Esophagus muscularis mucosa (tissue), 4 donors: ENCODE results near the gene SLAIN1. TPM values are rescaled to one million over a fixed set of nuclear protein-coding genes. Genes with fewer than 3 reads are reported as not detected.
"Not testable (repeated sequence)": the region's sequence is repeated elsewhere in the genome, so short reads cannot be mapped to it uniquely, and the experiment has no call there.

Source experiments
- DNase-seq: peaks from one replicate; pipeline ENCODE4 v3.0.0-alpha.2; 2017; ENCODE audit errors: extremely low spot score
- H3K27ac ChIP-seq, 4 donors: fragments of 200-600 bp; sonication (generic); replicated peaks in 1 of 4; 1 replicate in 3 of 4; 2 replicates in 1 of 4; pipeline ENCODE4 v1.5.1; 2016 to 2019; ENCODE audit warnings: mild to moderate bottlenecking in 1 of 4
- H3K27me3 ChIP-seq, 4 donors: fragments of 200-600 bp; sonication (generic); one replicate each; pipeline versions ENCODE4 v1.5.1 to v1.6.0; 2016 to 2019
- H3K36me3 ChIP-seq, 4 donors: fragments of 200-600 bp; sonication (generic); one replicate each; pipeline ENCODE4 v1.5.1; 2016 to 2019
- H3K4me1 ChIP-seq, 4 donors: fragments of 200-600 bp; sonication (generic); one replicate each; pipeline ENCODE4 v1.5.1; 2016 to 2019
- H3K4me3 ChIP-seq, 4 donors: fragments of 200-600 bp; sonication (generic); 1 replicate in 2 of 4; 2 replicates in 2 of 4; pipeline ENCODE4 v1.5.1; 2016 to 2019; ENCODE audit warnings: mild to moderate bottlenecking in 4 of 4, moderate library complexity in 1 of 4
- H3K9me3 ChIP-seq, 4 donors: fragments of 200-600 bp; sonication (generic); 1 replicate in 3 of 4; 2 replicates in 1 of 4; pipeline ENCODE4 v1.5.1; 2016 to 2019
- EP300 ChIP-seq: sonication (generic); formaldehyde crosslinking; IDR thresholded peaks from one replicate; pipeline ENCODE4 v1.6.1; 2017; ENCODE audit warnings: antibody characterized with exemption
- POLR2A ChIP-seq: fragments of 450-650 bp; IDR thresholded peaks from one replicate; pipeline ENCODE4 v1.6.1; 2017; ENCODE audit warnings: antibody characterized with exemption, moderate library complexity, mild to moderate bottlenecking, low read depth
- POLR2AphosphoS5 ChIP-seq, 2 donors: sonication (generic); formaldehyde crosslinking; IDR thresholded peaks; one replicate each; pipeline ENCODE4 v1.6.1; 2017; ENCODE audit warnings: antibody characterized with exemption in 2 of 2
- WGBS: methylation state at CpG from one replicate; pipeline ENCODE4 v1.1.5; 2018; 5-methylcytosine and 5-hydroxymethylcytosine counted together
- intact Hi-C: fragments of 100-400 bp; cut with DNase I; formaldehyde crosslinking; loops from one replicate; pipeline ENCODE4 v1.15.1; 2023
- total RNA-seq, 4 donors: library from RNA; depleted of rRNA; stranded (reverse); fragments of >200 nt; gene quantifications; one replicate each; pipeline versions ENCODE4 v1.1.0 to v1.2.1, GENCODE V29; 2016
- TF ChIP-seq, protein P1 (sequence below), 3 experiments: fragments of 200-600 bp in 2 of 3; fragments of 450-650 bp in 1 of 3; sonication (generic) in 2 of 3; IDR thresholded peaks; one replicate each; pipeline ENCODE4 v1.5.1; 2017 to 2019; ENCODE audit warnings: antibody characterized with exemption in 3 of 3, mild to moderate bottlenecking in 2 of 3, moderate library complexity in 1 of 3

Gene SLAIN1
- total RNA-seq, result 10 to 100 TPM in 2 of 4 donors, 1 to 10 TPM in 2; 7.1 to 12.3 (median 9.7) TPM

DNA sequence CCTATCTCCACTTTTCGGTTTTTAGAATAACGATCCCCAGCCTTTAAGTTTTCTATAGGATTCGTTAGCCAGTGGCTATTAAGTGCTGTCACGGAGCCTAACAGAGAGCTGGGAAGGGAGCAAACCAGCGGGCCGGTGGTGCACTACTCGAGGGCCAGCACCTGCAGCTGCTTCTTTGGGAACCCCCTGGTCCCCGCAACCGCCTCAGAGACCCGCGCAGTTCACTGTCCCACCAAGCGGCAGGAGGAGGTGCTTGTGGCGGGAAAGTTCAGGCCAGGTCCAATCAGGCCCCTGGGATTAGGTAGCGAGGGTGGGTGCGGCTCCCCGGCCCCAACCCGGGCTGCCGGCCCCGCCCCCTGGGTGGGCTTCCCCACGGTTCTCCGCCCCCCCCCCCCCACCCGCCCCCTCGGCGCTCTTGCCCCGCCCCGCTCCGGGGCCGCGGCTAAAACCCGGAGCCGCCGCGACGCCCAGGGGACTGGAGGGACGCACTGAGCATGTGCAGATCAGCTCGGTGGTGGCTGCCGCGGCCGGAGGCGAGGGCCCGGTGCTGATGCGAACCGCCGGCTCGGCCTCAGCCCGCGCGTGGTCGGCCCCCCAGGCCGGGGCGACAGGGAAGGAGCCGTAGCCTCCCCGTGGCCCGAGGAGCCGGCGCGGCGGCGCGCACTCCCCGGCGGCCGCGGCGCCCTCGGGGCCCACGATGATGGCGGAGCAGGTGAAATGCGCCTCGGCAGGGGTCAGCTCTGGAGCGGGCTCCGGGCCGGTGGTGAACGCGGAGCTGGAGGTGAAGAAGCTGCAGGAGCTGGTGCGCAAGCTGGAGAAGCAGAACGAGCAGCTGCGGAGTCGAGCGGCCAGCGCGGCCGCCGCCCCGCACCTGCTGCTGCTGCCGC, at the start of gene SLAIN1:
Gene SLAIN1 (plus strand): TSS at position 471 of the 887 bp plus-strand sequence. CDS start 227 bp downstream, at position 698.
- H3K4me1 ChIP-seq, result peaks cover 15 to 40% (median 33%) of the 10 kb centered on the region in 4 donors
- H3K27me3 ChIP-seq, result peaks cover 0 to 10% (median 0%) of the 10 kb centered on the region in 4 donors
- peak within 1 kb of the TSS; percentile 70 to 85 (median 82) for H3K4me3 ChIP-seq
- no peak for DNase-seq
- no peaks in the 10 kb centered on the region for H3K9me3 ChIP-seq
- peak; percentile 41 to 68 for TF ChIP-seq POLR2AphosphoS5 (IDR thresholded peaks at IDR 0.05)
- TF ChIP-seq, protein P1, sequence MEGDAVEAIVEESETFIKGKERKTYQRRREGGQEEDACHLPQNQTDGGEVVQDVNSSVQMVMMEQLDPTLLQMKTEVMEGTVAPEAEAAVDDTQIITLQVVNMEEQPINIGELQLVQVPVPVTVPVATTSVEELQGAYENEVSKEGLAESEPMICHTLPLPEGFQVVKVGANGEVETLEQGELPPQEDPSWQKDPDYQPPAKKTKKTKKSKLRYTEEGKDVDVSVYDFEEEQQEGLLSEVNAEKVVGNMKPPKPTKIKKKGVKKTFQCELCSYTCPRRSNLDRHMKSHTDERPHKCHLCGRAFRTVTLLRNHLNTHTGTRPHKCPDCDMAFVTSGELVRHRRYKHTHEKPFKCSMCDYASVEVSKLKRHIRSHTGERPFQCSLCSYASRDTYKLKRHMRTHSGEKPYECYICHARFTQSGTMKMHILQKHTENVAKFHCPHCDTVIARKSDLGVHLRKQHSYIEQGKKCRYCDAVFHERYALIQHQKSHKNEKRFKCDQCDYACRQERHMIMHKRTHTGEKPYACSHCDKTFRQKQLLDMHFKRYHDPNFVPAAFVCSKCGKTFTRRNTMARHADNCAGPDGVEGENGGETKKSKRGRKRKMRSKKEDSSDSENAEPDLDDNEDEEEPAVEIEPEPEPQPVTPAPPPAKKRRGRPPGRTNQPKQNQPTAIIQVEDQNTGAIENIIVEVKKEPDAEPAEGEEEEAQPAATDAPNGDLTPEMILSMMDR (IDR thresholded peaks at IDR 0.05), result no peak
- intact Hi-C loops, result loop anchor here (10.0 kb wide), 1 partner anchor 373 kb away; the partner anchor contains the start of gene MYCBP2
- 0% methylated on average over 24 of the region's 86 CpGs for WGBS
- H3K36me3 ChIP-seq, result no peaks in the 10 kb centered on the region
- H3K27ac ChIP-seq, result peak within 1 kb of the TSS; percentile 56 to 75 (median 70)

DNA sequence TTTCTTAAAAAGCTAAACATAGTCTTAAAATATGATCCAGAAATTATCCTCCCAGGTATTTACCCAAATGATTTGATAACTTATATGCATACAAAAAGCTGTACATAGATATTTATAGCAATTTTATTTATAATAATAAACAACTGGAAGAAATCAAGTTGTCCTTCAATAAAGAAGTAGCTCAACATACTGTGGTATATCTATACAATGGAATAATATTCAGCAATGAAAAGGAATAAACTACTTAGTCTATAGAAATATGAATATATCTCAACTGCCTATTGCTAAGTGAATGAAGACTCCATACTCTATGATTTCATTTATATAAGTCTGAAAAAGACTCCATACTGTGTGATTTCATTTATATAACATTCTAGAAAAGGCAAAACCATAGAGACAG, 47.1 kb upstream of the SLAIN1 start:
- H3K4me3 ChIP-seq, result no peak overlapping the region
- DNase-seq, result no peak
- no peaks in the 10 kb centered on the region for H3K27me3 ChIP-seq
- TF ChIP-seq POLR2A (no peak), POLR2AphosphoS5 (IDR thresholded peaks at IDR 0.05) (no peak), EP300 (no peak)
- TF ChIP-seq, protein P1 (IDR thresholded peaks at IDR 0.05), result no peak
- no peaks in the 10 kb centered on the region for H3K4me1 ChIP-seq
- no peak overlapping the region for H3K27ac ChIP-seq
- peaks cover 0 to 9% (median 3%) of the 10 kb centered on the region in 4 donors for H3K9me3 ChIP-seq
- H3K36me3 ChIP-seq, result no peaks in the 10 kb centered on the region
- intact Hi-C loops, result no loop called here

DNA sequence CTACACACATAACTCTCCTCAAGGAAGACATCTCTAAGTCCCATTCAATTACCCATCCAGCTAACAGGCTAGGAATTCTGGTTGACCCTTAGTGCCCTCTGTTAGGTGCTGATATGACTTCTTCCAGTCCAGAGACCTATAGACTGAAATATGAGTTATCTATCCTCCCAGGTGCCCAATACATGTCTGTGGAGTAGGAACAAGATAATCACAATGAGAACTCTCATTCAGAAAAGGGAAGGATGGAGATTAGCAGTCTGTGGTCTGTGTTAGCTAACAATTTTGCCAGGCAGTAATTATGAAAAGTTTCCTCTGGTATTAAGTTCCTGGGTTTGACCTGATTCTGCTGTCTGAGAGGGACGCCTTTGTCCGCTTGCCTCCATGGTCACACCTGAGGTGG, 44.2 kb upstream of the SLAIN1 start:
- peaks cover 0 to 9% (median 3%) of the 10 kb centered on the region in 4 donors for H3K9me3 ChIP-seq
- no peak overlapping the region for H3K27ac ChIP-seq
- DNase-seq, result no peak
- no peaks in the 10 kb centered on the region for H3K36me3 ChIP-seq
- intact Hi-C loops, result no loop called here
- 76% methylated on average over 2 of the region's 2 CpGs for WGBS
- no peaks in the 10 kb centered on the region for H3K4me1 ChIP-seq
- no peaks in the 10 kb centered on the region for H3K27me3 ChIP-seq
- H3K4me3 ChIP-seq, result no peak overlapping the region
- no peak for TF ChIP-seq POLR2A
- no peak for TF ChIP-seq EP300

DNA sequence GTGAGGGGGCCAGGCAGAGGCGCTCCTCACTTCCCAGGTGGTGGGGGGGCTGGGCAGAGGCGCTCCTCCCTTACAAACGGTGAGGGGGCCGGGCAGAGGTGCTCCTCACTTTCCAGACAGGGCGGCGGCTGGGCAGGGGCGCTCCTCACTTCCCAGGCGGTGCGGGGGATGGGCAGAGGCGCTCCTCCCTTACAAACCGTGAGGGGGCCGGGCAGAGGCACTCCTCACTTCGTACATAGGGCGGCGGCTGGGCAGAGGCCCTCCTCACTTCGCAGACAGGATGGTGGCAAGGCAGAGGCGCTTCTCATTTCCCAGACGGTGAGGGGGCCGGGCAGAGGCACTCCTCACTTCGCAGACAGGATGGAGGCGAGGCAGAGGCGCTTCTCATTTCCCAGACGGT, 37.5 kb upstream of the SLAIN1 start:
- intact Hi-C loops, H3K4me1 ChIP-seq, H3K27me3 ChIP-seq, H3K4me3 ChIP-seq, DNase-seq, H3K9me3 ChIP-seq, H3K27ac ChIP-seq, H3K36me3 ChIP-seq: not testable (repeated sequence)
- WGBS, result 97% methylated on average over 21 of the region's 23 CpGs

DNA sequence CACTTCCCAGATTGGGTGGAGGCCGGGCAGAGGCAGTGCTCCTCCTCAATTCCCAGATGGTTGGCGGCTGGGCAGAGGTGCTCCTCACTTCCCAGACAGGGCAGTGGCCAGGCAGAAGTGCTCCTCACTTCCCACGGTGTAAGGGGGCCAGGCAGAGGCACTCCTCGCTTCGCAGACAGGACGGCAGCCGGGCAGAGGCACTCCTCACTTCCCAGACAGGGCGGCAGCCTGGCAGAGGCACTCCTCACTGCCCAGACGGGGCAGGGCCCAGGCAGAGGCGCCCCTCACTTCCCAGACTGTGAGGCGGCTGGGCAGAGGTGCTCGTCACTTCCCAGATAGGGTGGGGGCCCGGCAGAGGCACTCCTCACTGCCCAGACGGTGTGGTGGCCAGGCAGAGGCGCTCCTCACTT, 36.6 kb upstream of the SLAIN1 start:
- no peak for DNase-seq
- Histone ChIP-seq H3K4me3 (no peak overlapping the region), H3K4me1 (no peaks in the 10 kb centered on the region), H3K36me3 (no peaks in the 10 kb centered on the region), H3K9me3 (no peaks in the 10 kb centered on the region), H3K27me3 (no peaks in the 10 kb centered on the region), H3K27ac (no peak overlapping the region)
- intact Hi-C loops, result no loop called here
- TF ChIP-seq POLR2AphosphoS5 (IDR thresholded peaks at IDR 0.05) (no peak), EP300 (no peak), POLR2A (no peak)
- TF ChIP-seq, protein P1 (IDR thresholded peaks at IDR 0.05), result no peak
- WGBS, result 100% methylated on average over 1 of the region's 15 CpGs

DNA sequence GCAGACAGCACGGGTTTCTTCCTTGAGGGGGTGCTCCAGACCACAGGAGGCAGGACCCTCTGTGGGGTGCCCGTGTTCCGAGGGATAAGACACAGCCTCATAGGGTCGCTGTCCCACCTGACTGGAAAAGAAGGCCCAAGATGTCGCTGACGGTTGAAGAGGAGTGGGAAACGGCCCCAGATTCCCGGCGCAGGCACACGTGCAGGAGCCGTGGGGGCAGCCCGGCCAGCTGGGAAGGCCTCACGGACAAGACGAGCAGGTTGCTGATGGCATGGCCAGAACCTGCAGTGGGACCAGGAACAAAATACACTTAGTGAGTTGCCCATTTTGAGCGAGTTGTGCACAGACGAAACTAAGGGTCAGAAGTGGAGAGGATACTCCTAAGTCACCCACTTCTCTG, 35.2 kb upstream of the SLAIN1 start:
- H3K27me3 ChIP-seq, intact Hi-C loops, H3K36me3 ChIP-seq, H3K4me1 ChIP-seq, H3K27ac ChIP-seq, DNase-seq, H3K4me3 ChIP-seq, H3K9me3 ChIP-seq: not testable (repeated sequence)
- 97% methylated on average over 16 of the region's 16 CpGs for WGBS

DNA sequence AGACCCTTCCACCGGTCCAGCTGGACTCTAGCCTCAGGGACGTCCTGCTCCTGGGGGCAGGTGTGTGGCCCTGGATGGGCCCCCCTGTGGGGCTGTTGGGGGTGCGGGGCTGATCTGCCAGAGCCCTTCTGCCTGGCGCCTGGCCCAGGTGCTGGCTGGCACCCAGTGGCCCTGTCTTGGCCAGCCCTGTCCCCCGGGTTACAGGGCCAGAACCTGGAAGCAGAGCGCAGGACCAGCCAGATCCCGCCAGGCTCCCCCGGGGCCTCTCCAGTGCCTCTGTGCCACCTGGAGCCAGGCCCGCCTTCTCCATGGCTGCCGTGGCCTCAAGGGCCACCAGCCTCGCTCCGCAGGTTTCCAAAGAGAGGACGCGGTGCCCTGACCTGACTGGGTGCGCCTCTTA, 34.7 kb upstream of the SLAIN1 start:
- H3K27me3 ChIP-seq, H3K36me3 ChIP-seq, DNase-seq, H3K4me1 ChIP-seq, H3K27ac ChIP-seq, H3K9me3 ChIP-seq, intact Hi-C loops, H3K4me3 ChIP-seq: not testable (repeated sequence)
- WGBS, result 100% methylated on average over 3 of the region's 15 CpGs
